WTC11 (cell line): ENCODE data around the gene DAB1. TPM values are rescaled to one million over a fixed set of nuclear protein-coding genes. Genes with fewer than 3 reads are reported as not detected.

Experiments
- ATAC-seq: fragments of 200-7000 bp; cut with Tn5 transposase; 2 replicates; pipeline ENCODE4 v1.10.0; 2021; ENCODE audit warnings: mild to moderate bottlenecking, moderate library complexity
- CTCF ChIA-PET: fragments of 300-600 bp; sonication (Branson Sonifier 250); formaldehyde crosslinking; loops from one replicate; lab custom pipeline; 2021; ENCODE audit warnings: antibody characterized with exemption; lab: Charles Lee
- POLR2A ChIA-PET: fragments of 350-600 bp; sonication (Branson Sonifier 250); formaldehyde crosslinking; loops from one replicate; lab custom pipeline; 2021; ENCODE audit warnings: antibody characterized with exemption; lab: Charles Lee
- DNase-seq: peaks from one replicate; pipeline ENCODE4 v3.0.0; 2021; ENCODE audit warnings: low spot score
- H3K27ac Mint-ChIP-seq: 2 replicates; pipeline ENCODE4 v1.8.0; 2021; ENCODE audit warnings: mixed read lengths
- H3K27me3 Mint-ChIP-seq: 2 replicates; pipeline ENCODE4 v1.8.0; 2021; ENCODE audit warnings: low read depth, mild to moderate bottlenecking, moderate library complexity, mixed read lengths
- H3K36me3 Mint-ChIP-seq: 2 replicates; pipeline ENCODE4 v1.8.0; 2021; ENCODE audit warnings: mixed read lengths
- H3K4me1 Mint-ChIP-seq: 2 replicates; pipeline ENCODE4 v1.8.0; 2022; ENCODE audit warnings: mixed read lengths
- H3K4me3 Mint-ChIP-seq: 2 replicates; pipeline ENCODE4 v1.8.0; 2021; ENCODE audit warnings: mild to moderate bottlenecking, moderate library complexity, mixed read lengths
- H3K9me3 Mint-ChIP-seq: 2 replicates; pipeline ENCODE4 v1.8.0; 2021; ENCODE audit warnings: mixed read lengths
- NR3C1 ChIP-seq: sonication (generic); formaldehyde crosslinking; conservative IDR thresholded peaks from 2 replicates; pipeline ENCODE4 v1.8.1; 2023; ENCODE audit warnings: low read depth, mild to moderate bottlenecking, missing genetic modification reagents
- PRRX2 ChIP-seq: fragments of 250-450 bp; sonication (Bioruptor Pico); IDR thresholded peaks from 2 replicates; pipeline ENCODE4 v1.8.0; 2021; ENCODE audit warnings: mild to moderate bottlenecking
- SMAD3 ChIP-seq: sonication (generic); formaldehyde crosslinking; IDR thresholded peaks from 2 replicates; pipeline ENCODE4 v1.8.0; 2022; ENCODE audit warnings: missing genetic modification reagents, mild to moderate bottlenecking, borderline replicate concordance
- SMAD4 ChIP-seq: sonication (generic); formaldehyde crosslinking; IDR thresholded peaks from 2 replicates; pipeline ENCODE4 v1.8.0; 2022; ENCODE audit warnings: mild to moderate bottlenecking, missing genetic modification reagents
- SOX15 ChIP-seq: fragments of 250-450 bp; sonication (Bioruptor Pico); IDR thresholded peaks from 2 replicates; pipeline ENCODE4 v1.9.0; 2021; ENCODE audit warnings: mild to moderate bottlenecking
- ZBTB21 ChIP-seq: sonication (generic); formaldehyde crosslinking; IDR thresholded peaks from 2 replicates; pipeline ENCODE4 v1.8.1; 2023; ENCODE audit warnings: mild to moderate bottlenecking, missing genetic modification reagents, borderline replicate concordance
- ZNF121 ChIP-seq: sonication (generic); formaldehyde crosslinking; IDR thresholded peaks from 2 replicates; pipeline ENCODE4 v1.8.0; 2023; ENCODE audit warnings: missing genetic modification reagents
- ZNF416 ChIP-seq: fragments of 250-450 bp; sonication (Bioruptor Pico); IDR thresholded peaks from 2 replicates; pipeline ENCODE4 v1.9.0; 2021; ENCODE audit warnings: mild to moderate bottlenecking, inconsistent platforms
- ZNF423 ChIP-seq: fragments of 250-450 bp; sonication (Bioruptor Pico); IDR thresholded peaks from 2 replicates; pipeline ENCODE4 v2.1.2; 2022; ENCODE audit warnings: mild to moderate bottlenecking, moderate library complexity
- total RNA-seq: library from RNA; stranded (reverse); gene quantifications from 3 replicates; pipeline ENCODE4 v1.2.3, GENCODE V29; 2021
- TF ChIP-seq, protein P1 (sequence below): sonication (generic); formaldehyde crosslinking; IDR thresholded peaks from 2 replicates; pipeline ENCODE4 v1.8.0; 2023; ENCODE audit warnings: mild to moderate bottlenecking, missing genetic modification reagents
- TF ChIP-seq, protein P2 (sequence below): sonication (generic); formaldehyde crosslinking; conservative IDR thresholded peaks from 2 replicates; pipeline ENCODE4 v1.8.1; 2023; ENCODE audit warnings: mild to moderate bottlenecking, low read depth, missing genetic modification reagents, moderate library complexity
- TF ChIP-seq, protein P3 (sequence below): sonication (generic); formaldehyde crosslinking; IDR thresholded peaks from 2 replicates; pipeline ENCODE4 v1.8.1; 2023; ENCODE audit warnings: mild to moderate bottlenecking, missing genetic modification reagents, moderate library complexity
- TF ChIP-seq, protein P4 (sequence below): fragments of 250-450 bp; sonication (Bioruptor Pico); IDR thresholded peaks from 2 replicates; pipeline ENCODE4 v1.9.0; 2021; ENCODE audit warnings: moderate library complexity, mild to moderate bottlenecking, inconsistent platforms, borderline replicate concordance
- TF ChIP-seq, protein P5 (sequence below): fragments of 250-450 bp; sonication (Bioruptor Pico); IDR thresholded peaks from 2 replicates; pipeline ENCODE4 v1.9.0; 2021; ENCODE audit warnings: mild to moderate bottlenecking, borderline replicate concordance
- TF ChIP-seq, protein P6 (sequence below): sonication (generic); formaldehyde crosslinking; IDR thresholded peaks from 2 replicates; pipeline ENCODE4 v1.8.0; 2022; ENCODE audit warnings: missing genetic modification reagents
- TF ChIP-seq, protein P7 (sequence below): sonication (generic); formaldehyde crosslinking; conservative IDR thresholded peaks from 2 replicates; pipeline ENCODE4 v1.8.1; 2022; ENCODE audit warnings: mild to moderate bottlenecking, missing genetic modification reagents

DAB1 gene
- total RNA-seq, 1 experiment from 2014 or later = 10.7 TPM

DNA sequence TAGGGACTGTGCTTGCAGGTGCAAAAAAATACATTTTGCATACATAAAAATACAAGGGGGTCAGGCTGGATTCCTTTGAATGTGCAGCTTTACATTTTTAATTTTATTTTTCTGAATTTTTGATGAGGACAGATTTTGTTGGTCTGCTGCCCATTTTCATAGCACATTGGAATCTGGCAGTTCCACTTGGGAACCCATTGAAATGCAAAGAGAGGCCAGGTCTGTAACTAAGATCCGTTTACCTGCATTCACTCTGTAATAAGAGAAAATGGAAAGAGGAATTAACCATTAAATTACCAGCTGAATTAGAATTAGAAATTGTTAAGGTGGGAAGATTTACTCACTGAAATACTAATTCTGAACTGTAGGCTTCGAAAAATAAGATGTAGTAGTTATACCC, 221.6 kb downstream of the DAB1 start (continued):
- TF ChIP-seq, protein P1, sequence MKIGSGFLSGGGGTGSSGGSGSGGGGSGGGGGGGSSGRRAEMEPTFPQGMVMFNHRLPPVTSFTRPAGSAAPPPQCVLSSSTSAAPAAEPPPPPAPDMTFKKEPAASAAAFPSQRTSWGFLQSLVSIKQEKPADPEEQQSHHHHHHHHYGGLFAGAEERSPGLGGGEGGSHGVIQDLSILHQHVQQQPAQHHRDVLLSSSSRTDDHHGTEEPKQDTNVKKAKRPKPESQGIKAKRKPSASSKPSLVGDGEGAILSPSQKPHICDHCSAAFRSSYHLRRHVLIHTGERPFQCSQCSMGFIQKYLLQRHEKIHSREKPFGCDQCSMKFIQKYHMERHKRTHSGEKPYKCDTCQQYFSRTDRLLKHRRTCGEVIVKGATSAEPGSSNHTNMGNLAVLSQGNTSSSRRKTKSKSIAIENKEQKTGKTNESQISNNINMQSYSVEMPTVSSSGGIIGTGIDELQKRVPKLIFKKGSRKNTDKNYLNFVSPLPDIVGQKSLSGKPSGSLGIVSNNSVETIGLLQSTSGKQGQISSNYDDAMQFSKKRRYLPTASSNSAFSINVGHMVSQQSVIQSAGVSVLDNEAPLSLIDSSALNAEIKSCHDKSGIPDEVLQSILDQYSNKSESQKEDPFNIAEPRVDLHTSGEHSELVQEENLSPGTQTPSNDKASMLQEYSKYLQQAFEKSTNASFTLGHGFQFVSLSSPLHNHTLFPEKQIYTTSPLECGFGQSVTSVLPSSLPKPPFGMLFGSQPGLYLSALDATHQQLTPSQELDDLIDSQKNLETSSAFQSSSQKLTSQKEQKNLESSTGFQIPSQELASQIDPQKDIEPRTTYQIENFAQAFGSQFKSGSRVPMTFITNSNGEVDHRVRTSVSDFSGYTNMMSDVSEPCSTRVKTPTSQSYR (CRISPR knock-in tag) = no peak
- TF ChIP-seq ZBTB21 (CRISPR knock-in tag) (no peak), ZNF423 (no peak)
- TF ChIP-seq, protein P2, sequence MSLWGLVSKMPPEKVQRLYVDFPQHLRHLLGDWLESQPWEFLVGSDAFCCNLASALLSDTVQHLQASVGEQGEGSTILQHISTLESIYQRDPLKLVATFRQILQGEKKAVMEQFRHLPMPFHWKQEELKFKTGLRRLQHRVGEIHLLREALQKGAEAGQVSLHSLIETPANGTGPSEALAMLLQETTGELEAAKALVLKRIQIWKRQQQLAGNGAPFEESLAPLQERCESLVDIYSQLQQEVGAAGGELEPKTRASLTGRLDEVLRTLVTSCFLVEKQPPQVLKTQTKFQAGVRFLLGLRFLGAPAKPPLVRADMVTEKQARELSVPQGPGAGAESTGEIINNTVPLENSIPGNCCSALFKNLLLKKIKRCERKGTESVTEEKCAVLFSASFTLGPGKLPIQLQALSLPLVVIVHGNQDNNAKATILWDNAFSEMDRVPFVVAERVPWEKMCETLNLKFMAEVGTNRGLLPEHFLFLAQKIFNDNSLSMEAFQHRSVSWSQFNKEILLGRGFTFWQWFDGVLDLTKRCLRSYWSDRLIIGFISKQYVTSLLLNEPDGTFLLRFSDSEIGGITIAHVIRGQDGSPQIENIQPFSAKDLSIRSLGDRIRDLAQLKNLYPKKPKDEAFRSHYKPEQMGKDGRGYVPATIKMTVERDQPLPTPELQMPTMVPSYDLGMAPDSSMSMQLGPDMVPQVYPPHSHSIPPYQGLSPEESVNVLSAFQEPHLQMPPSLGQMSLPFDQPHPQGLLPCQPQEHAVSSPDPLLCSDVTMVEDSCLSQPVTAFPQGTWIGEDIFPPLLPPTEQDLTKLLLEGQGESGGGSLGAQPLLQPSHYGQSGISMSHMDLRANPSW = no peak

DNA sequence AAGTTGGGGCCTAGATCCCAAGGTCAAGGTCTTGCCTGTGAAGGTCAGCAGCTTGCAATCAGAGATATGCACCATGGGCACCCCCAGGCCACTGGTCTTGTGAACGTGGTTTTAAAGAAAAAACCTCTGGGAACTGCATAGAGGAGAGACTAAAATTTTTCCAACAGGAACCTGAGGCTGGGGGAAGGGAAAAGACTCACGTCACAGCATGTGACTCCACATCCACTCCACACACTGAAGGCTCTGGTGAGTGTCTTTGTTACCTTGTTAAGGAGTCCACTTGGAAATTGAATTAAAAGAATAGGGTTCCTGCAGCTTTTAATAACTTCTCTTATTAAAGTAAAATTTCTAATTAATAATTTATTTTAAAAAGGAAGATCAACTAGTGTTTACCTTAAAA, 224.9 kb downstream of the DAB1 start:
- H3K36me3 Mint-ChIP-seq = no peaks in the 10 kb centered on the region
- DNase-seq (no peak), ATAC-seq (no peak)
- H3K27ac Mint-ChIP-seq = no peak overlapping the region
- H3K27me3 Mint-ChIP-seq = peaks cover 82% of the 10 kb centered on the region
- ChIA-PET CTCF (no interaction called here), POLR2A (interaction anchor here (0.8 kb wide), 1 partner anchor 239 kb away, joined by 3 read pairs; no protein-coding TSS in a partner anchor)
- H3K4me3 Mint-ChIP-seq = no peak overlapping the region
- no peaks in the 10 kb centered on the region for H3K9me3 Mint-ChIP-seq
- TF ChIP-seq, protein P3, sequence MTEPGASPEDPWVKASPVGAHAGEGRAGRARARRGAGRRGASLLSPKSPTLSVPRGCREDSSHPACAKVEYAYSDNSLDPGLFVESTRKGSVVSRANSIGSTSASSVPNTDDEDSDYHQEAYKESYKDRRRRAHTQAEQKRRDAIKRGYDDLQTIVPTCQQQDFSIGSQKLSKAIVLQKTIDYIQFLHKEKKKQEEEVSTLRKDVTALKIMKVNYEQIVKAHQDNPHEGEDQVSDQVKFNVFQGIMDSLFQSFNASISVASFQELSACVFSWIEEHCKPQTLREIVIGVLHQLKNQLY (CRISPR knock-in tag) = no peak
- TF ChIP-seq, protein P4, sequence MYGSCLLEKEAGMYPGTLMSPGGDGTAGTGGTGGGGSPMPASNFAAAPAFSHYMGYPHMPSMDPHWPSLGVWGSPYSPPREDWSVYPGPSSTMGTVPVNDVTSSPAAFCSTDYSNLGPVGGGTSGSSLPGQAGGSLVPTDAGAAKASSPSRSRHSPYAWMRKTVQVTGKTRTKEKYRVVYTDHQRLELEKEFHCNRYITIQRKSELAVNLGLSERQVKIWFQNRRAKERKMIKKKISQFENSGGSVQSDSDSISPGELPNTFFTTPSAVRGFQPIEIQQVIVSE (CRISPR knock-in tag) = no peak
- no peak for TF ChIP-seq ZNF423
- TF ChIP-seq, all 79 proteins: peak for 0
- peaks cover 51% of the 10 kb centered on the region for H3K4me1 Mint-ChIP-seq

DNA sequence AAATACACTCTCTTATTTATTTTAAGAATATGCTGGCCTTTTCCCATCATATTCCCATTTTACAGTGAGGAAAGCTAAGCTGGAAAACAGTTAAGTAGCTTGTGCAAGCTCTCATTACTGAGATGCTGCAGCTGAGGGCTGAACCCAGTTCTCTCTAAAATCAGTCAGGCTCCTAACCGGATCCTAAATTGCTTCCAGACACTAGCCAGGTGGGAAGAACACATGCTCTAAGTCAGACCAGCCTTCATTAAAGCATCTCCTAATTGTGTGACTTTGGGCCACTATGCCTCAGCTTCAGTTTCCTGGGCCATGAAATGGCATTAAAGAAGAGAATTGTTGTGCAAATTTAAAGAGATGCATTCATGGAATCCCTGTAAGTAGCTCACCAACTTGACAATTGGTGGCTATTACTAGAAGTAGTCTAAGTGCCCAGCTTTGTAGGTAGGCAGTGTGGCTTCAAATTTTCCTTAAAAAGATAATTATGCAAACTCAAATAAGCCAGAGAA, 228.4 kb downstream of the DAB1 start:
- DNase-seq = no peak
- Mint-ChIP-seq H3K27me3 (peaks cover 48% of the 10 kb centered on the region), H3K4me3 (no peak overlapping the region), H3K27ac (no peak overlapping the region), H3K9me3 (no peaks in the 10 kb centered on the region), H3K4me1 (peaks cover 35% of the 10 kb centered on the region), H3K36me3 (no peaks in the 10 kb centered on the region)
- CTCF ChIA-PET = interaction anchor here (1.3 to 1.5 kb wide), 2 partner anchors 11 to 37 kb away, joined by 3 read pairs; no protein-coding TSS in a partner anchor
- POLR2A ChIA-PET = no interaction called here
- ATAC-seq = peak; percentile 45
- TF ChIP-seq, protein P5, sequence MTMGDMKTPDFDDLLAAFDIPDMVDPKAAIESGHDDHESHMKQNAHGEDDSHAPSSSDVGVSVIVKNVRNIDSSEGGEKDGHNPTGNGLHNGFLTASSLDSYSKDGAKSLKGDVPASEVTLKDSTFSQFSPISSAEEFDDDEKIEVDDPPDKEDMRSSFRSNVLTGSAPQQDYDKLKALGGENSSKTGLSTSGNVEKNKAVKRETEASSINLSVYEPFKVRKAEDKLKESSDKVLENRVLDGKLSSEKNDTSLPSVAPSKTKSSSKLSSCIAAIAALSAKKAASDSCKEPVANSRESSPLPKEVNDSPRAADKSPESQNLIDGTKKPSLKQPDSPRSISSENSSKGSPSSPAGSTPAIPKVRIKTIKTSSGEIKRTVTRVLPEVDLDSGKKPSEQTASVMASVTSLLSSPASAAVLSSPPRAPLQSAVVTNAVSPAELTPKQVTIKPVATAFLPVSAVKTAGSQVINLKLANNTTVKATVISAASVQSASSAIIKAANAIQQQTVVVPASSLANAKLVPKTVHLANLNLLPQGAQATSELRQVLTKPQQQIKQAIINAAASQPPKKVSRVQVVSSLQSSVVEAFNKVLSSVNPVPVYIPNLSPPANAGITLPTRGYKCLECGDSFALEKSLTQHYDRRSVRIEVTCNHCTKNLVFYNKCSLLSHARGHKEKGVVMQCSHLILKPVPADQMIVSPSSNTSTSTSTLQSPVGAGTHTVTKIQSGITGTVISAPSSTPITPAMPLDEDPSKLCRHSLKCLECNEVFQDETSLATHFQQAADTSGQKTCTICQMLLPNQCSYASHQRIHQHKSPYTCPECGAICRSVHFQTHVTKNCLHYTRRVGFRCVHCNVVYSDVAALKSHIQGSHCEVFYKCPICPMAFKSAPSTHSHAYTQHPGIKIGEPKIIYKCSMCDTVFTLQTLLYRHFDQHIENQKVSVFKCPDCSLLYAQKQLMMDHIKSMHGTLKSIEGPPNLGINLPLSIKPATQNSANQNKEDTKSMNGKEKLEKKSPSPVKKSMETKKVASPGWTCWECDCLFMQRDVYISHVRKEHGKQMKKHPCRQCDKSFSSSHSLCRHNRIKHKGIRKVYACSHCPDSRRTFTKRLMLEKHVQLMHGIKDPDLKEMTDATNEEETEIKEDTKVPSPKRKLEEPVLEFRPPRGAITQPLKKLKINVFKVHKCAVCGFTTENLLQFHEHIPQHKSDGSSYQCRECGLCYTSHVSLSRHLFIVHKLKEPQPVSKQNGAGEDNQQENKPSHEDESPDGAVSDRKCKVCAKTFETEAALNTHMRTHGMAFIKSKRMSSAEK (CRISPR knock-in tag) = no peak
- TF ChIP-seq, protein P6, sequence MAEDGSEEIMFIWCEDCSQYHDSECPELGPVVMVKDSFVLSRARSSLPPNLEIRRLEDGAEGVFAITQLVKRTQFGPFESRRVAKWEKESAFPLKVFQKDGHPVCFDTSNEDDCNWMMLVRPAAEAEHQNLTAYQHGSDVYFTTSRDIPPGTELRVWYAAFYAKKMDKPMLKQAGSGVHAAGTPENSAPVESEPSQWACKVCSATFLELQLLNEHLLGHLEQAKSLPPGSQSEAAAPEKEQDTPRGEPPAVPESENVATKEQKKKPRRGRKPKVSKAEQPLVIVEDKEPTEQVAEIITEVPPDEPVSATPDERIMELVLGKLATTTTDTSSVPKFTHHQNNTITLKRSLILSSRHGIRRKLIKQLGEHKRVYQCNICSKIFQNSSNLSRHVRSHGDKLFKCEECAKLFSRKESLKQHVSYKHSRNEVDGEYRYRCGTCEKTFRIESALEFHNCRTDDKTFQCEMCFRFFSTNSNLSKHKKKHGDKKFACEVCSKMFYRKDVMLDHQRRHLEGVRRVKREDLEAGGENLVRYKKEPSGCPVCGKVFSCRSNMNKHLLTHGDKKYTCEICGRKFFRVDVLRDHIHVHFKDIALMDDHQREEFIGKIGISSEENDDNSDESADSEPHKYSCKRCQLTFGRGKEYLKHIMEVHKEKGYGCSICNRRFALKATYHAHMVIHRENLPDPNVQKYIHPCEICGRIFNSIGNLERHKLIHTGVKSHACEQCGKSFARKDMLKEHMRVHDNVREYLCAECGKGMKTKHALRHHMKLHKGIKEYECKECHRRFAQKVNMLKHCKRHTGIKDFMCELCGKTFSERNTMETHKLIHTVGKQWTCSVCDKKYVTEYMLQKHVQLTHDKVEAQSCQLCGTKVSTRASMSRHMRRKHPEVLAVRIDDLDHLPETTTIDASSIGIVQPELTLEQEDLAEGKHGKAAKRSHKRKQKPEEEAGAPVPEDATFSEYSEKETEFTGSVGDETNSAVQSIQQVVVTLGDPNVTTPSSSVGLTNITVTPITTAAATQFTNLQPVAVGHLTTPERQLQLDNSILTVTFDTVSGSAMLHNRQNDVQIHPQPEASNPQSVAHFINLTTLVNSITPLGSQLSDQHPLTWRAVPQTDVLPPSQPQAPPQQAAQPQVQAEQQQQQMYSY = no peak
- no peak for TF ChIP-seq NR3C1 (CRISPR knock-in tag)
- TF ChIP-seq PRRX2 (CRISPR knock-in tag) = no peak
- no peak for TF ChIP-seq SMAD4 (CRISPR knock-in tag)
- TF ChIP-seq, protein P7, sequence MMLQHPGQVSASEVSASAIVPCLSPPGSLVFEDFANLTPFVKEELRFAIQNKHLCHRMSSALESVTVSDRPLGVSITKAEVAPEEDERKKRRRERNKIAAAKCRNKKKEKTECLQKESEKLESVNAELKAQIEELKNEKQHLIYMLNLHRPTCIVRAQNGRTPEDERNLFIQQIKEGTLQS (CRISPR knock-in tag) = no peak
- no peak for TF ChIP-seq ZNF121 (CRISPR knock-in tag)
- TF ChIP-seq ZNF416 (CRISPR knock-in tag) = no peak
- no peak for TF ChIP-seq SMAD3 (CRISPR knock-in tag)
- no peak for TF ChIP-seq SOX15 (CRISPR knock-in tag)
- no peak for TF ChIP-seq ZBTB21 (CRISPR knock-in tag)
